Activated CD8-positive, alpha-beta T cell treated with anti-CD3 and anti-CD28 coated beads, Interleukin-2, amount 10 ng/mL, durations not matched to agents 7 days and 5 days (primary cell): Measurements from ENCODE around the gene KIR3DL3. TPM values are rescaled to one million over a fixed set of nuclear protein-coding genes. Genes with fewer than 3 reads are reported as not detected.
"Not testable (repeated sequence)": the region's sequence is repeated elsewhere in the genome, so short reads cannot be mapped to it uniquely, and the experiment has no call there.

Experiments used
- ATAC-seq: fragments of 150-1000 bp; cut with Tn5 transposase; one replicate; pipeline ENCODE4 v1.10.0; 2021; ENCODE audit warnings: moderate library complexity
- CTCF ChIA-PET: fragments of 350-600 bp; sonication (Branson Sonifier 250); formaldehyde crosslinking; loops from one replicate; lab custom pipeline; 2021; ENCODE audit warnings: antibody characterized with exemption; lab: Charles Lee
- POLR2A ChIA-PET: fragments of 350-600 bp; sonication (Branson Sonifier 250); formaldehyde crosslinking; loops from one replicate; lab custom pipeline; 2021; ENCODE audit warnings: antibody characterized with exemption; lab: Charles Lee
- DNase-seq: peaks from one replicate; pipeline ENCODE4 v3.0.0-alpha.2; 2020
- H3K27ac Mint-ChIP-seq: one replicate; pipeline ENCODE4 v1.8.0; 2021; ENCODE audit warnings: mild to moderate bottlenecking, mixed read lengths
- H3K27me3 Mint-ChIP-seq: one replicate; pipeline ENCODE4 v1.8.0; 2021; ENCODE audit warnings: low read depth, mixed read lengths
- H3K36me3 Mint-ChIP-seq: one replicate; pipeline ENCODE4 v1.8.0; 2021; ENCODE audit warnings: low read depth, mixed read lengths
- H3K4me1 Mint-ChIP-seq: one replicate; pipeline ENCODE4 v1.8.0; 2021; ENCODE audit warnings: low read depth, mixed read lengths
- H3K4me3 Mint-ChIP-seq: one replicate; pipeline ENCODE4 v1.8.0; 2021; ENCODE audit warnings: mild to moderate bottlenecking, mixed read lengths
- H3K9me3 Mint-ChIP-seq: one replicate; pipeline ENCODE4 v1.8.0; 2022; ENCODE audit warnings: mixed read lengths; ENCODE audit not compliant: insufficient read depth
- total RNA-seq, 2 experiments: library from RNA; stranded (reverse); gene quantifications; one replicate each; pipeline ENCODE4 v1.2.3, GENCODE V29; 2021

KIR3DL3 gene
- total RNA-seq = under 1 TPM in 1 of 2 experiments, not detected in 1; 0.13 TPM

GRCh38 chr19:54724142-54724541, at the start of gene KIR3DL3:
KIR3DL3 (plus strand) TSS chr19:54724442; CDS start chr19:54724497, 55 bp downstream.
- no peak for ATAC-seq
- CTCF ChIA-PET = no interaction called here
- no peaks in the 10 kb centered on the region for H3K4me1 Mint-ChIP-seq
- no peak for DNase-seq
- POLR2A ChIA-PET = no interaction called here
- H3K9me3 Mint-ChIP-seq = peaks cover 22% of the 10 kb centered on the region
- no peak within 1 kb of the TSS for H3K4me3 Mint-ChIP-seq
- peaks cover 19% of the 10 kb centered on the region for H3K27me3 Mint-ChIP-seq
- peaks cover 1% of the 10 kb centered on the region for H3K36me3 Mint-ChIP-seq
- no peak within 1 kb of the TSS for H3K27ac Mint-ChIP-seq

- POLR2A ChIA-PET = not testable (repeated sequence)
Observed at GRCh38 chr19:54676210-54676834, 47.9 kb upstream of the KIR3DL3 start.

GRCh38 chr19:54677217-54677616, 47.0 kb upstream of the KIR3DL3 start:
- Mint-ChIP-seq H3K27me3 (peaks cover 2% of the 10 kb centered on the region), H3K4me1 (peaks cover 8% of the 10 kb centered on the region), H3K9me3 (no peaks in the 10 kb centered on the region), H3K27ac (no peak overlapping the region), H3K4me3 (no peak overlapping the region), H3K36me3 (no peaks in the 10 kb centered on the region)
- DNase-seq (no peak), ATAC-seq (no peak)
- POLR2A ChIA-PET = interaction anchor here (0.6 kb wide), 1 partner anchor 230 kb away, joined by 3 read pairs; no protein-coding TSS in a partner anchor
- CTCF ChIA-PET = interaction anchor here (0.9 to 1.6 kb wide), 4 partner anchors 118 to 200 kb away, joined by 3 to 11 read pairs (median 5); no protein-coding TSS in a partner anchor

More at GRCh38 chr19:54676210-54676834, 47.9 kb upstream of the KIR3DL3 start:
- not testable (repeated sequence) for H3K4me3 Mint-ChIP-seq, H3K36me3 Mint-ChIP-seq, H3K9me3 Mint-ChIP-seq, H3K4me1 Mint-ChIP-seq, ATAC-seq, H3K27ac Mint-ChIP-seq, H3K27me3 Mint-ChIP-seq
- CTCF ChIA-PET = interaction anchor here (0.9 to 4.2 kb wide), 5 partner anchors 15 to 199 kb away, joined by 3 to 48 read pairs (median 3); no protein-coding TSS in a partner anchor
- peak; percentile 40 for DNase-seq

GRCh38 chr19:54681596-54681995, 42.6 kb upstream of the KIR3DL3 start:
- H3K36me3 Mint-ChIP-seq, H3K4me1 Mint-ChIP-seq, POLR2A ChIA-PET, ATAC-seq, H3K27ac Mint-ChIP-seq, H3K4me3 Mint-ChIP-seq, H3K9me3 Mint-ChIP-seq, H3K27me3 Mint-ChIP-seq, DNase-seq: not testable (repeated sequence)
- CTCF ChIA-PET = interaction anchor here (0.9 to 1.2 kb wide), 2 partner anchors 200 to 203 kb away, joined by 3 to 6 read pairs; no protein-coding TSS in a partner anchor

- DNase-seq = no peak
- H3K4me3 Mint-ChIP-seq = no peak overlapping the region
- H3K27me3 Mint-ChIP-seq = peaks cover 6% of the 10 kb centered on the region
- ChIA-PET CTCF (interaction anchor here (1.2 to 6.2 kb wide), 2 partner anchors 8 to 203 kb away, joined by 3 to 23 read pairs; no protein-coding TSS in a partner anchor), POLR2A (no interaction called here)
- no peak overlapping the region for H3K27ac Mint-ChIP-seq
- H3K4me1 Mint-ChIP-seq = no peaks in the 10 kb centered on the region
- ATAC-seq = no peak
- H3K9me3 Mint-ChIP-seq = no peaks in the 10 kb centered on the region
- H3K36me3 Mint-ChIP-seq = no peaks in the 10 kb centered on the region
Observed at GRCh38 chr19:54682306-54682856, 41.9 kb upstream of the KIR3DL3 start.

GRCh38 chr19:54684527-54684926, 39.7 kb upstream of the KIR3DL3 start:
- CTCF ChIA-PET = interaction anchor here (1.2 to 6.2 kb wide), 3 partner anchors 10 to 234 kb away, joined by 3 to 23 read pairs (median 3); no protein-coding TSS in a partner anchor
- ATAC-seq (no peak), DNase-seq (peak; percentile 57)
- H3K4me3 Mint-ChIP-seq = no peak overlapping the region
- no peaks in the 10 kb centered on the region for H3K9me3 Mint-ChIP-seq
- H3K27me3 Mint-ChIP-seq = peaks cover 9% of the 10 kb centered on the region
- H3K36me3 Mint-ChIP-seq = no peaks in the 10 kb centered on the region
- H3K4me1 Mint-ChIP-seq = no peaks in the 10 kb centered on the region
- POLR2A ChIA-PET = no interaction called here
- H3K27ac Mint-ChIP-seq = no peak overlapping the region

GRCh38 chr19:54691582-54692297, 32.5 kb upstream of the KIR3DL3 start:
- Mint-ChIP-seq H3K9me3 (no peaks in the 10 kb centered on the region), H3K36me3 (no peaks in the 10 kb centered on the region), H3K4me3 (no peak overlapping the region), H3K27ac (no peak overlapping the region), H3K27me3 (peaks cover 20% of the 10 kb centered on the region), H3K4me1 (peaks cover 15% of the 10 kb centered on the region)
- POLR2A ChIA-PET = no interaction called here
- DNase-seq (no peak), ATAC-seq (no peak)
- CTCF ChIA-PET = no interaction called here

- Mint-ChIP-seq H3K4me1 (peaks cover 15% of the 10 kb centered on the region), H3K4me3 (no peak overlapping the region), H3K9me3 (no peaks in the 10 kb centered on the region), H3K27me3 (peaks cover 20% of the 10 kb centered on the region), H3K36me3 (no peaks in the 10 kb centered on the region), H3K27ac (no peak overlapping the region)
- POLR2A ChIA-PET = no interaction called here
- DNase-seq = no peak
- ATAC-seq = no peak
- CTCF ChIA-PET = no interaction called here
Observed at GRCh38 chr19:54692298-54692615, 32.0 kb upstream of the KIR3DL3 start.

GRCh38 chr19:54694648-54695047, 29.6 kb upstream of the KIR3DL3 start:
- ChIA-PET CTCF (no interaction called here), POLR2A (no interaction called here)
- DNase-seq (no peak), ATAC-seq (no peak)
- H3K27me3 Mint-ChIP-seq = peaks cover 18% of the 10 kb centered on the region
- H3K9me3 Mint-ChIP-seq = no peaks in the 10 kb centered on the region
- peaks cover 15% of the 10 kb centered on the region for H3K4me1 Mint-ChIP-seq
- H3K27ac Mint-ChIP-seq = no peak overlapping the region
- no peaks in the 10 kb centered on the region for H3K36me3 Mint-ChIP-seq
- H3K4me3 Mint-ChIP-seq = no peak overlapping the region

- peaks cover 20% of the 10 kb centered on the region for H3K27me3 Mint-ChIP-seq
- CTCF ChIA-PET = interaction anchor here (0.6 kb wide), 1 partner anchor 222 kb away, joined by 3 read pairs; no protein-coding TSS in a partner anchor
Observed at GRCh38 chr19:54696117-54696548, 28.1 kb upstream of the KIR3DL3 start.

GRCh38 chr19:54696766-54697165, 27.5 kb upstream of the KIR3DL3 start:
- Mint-ChIP-seq H3K27ac (no peak overlapping the region), H3K9me3 (no peaks in the 10 kb centered on the region), H3K4me1 (peaks cover 12% of the 10 kb centered on the region), H3K4me3 (no peak overlapping the region), H3K27me3 (peaks cover 16% of the 10 kb centered on the region), H3K36me3 (no peaks in the 10 kb centered on the region)
- CTCF ChIA-PET = interaction anchor here (0.6 kb wide), 1 partner anchor 222 kb away, joined by 3 read pairs; no protein-coding TSS in a partner anchor
- POLR2A ChIA-PET = no interaction called here
- DNase-seq = no peak
- no peak for ATAC-seq

More at GRCh38 chr19:54696117-54696548, 28.1 kb upstream of the KIR3DL3 start:
- no peaks in the 10 kb centered on the region for H3K36me3 Mint-ChIP-seq
- H3K4me1 Mint-ChIP-seq = peaks cover 15% of the 10 kb centered on the region
- POLR2A ChIA-PET = no interaction called here
- H3K4me3 Mint-ChIP-seq = peak overlapping the region; percentile 19
- ATAC-seq (peak; percentile 51), DNase-seq (no peak)
- H3K9me3 Mint-ChIP-seq = no peaks in the 10 kb centered on the region
- H3K27ac Mint-ChIP-seq = peak overlapping the region; percentile 35
